Small intestine (tissue), 7 donors: Measurements from ENCODE around the gene SETBP1. TPM values are rescaled to one million over a fixed set of nuclear protein-coding genes. Genes with fewer than 3 reads are reported as not detected.

Source experiments
- DNase-seq, 2 donors: peaks; one replicate each; pipeline versions ENCODE4 v3.0.0 to v3.0.0-alpha.2; 2013
- FAIRE-seq: peaks from 2 replicates; lab custom pipeline; 2012; peaks lifted over from hg19 to GRCh38; lab: Jason Lieb, UNC
- H3K27ac ChIP-seq, 3 donors: one replicate each; pipeline ENCODE4 v1.5.1; 2013; ENCODE audit warnings: low read length in 2 of 3, mild to moderate bottlenecking in 2 of 3, control low read depth in 1 of 3, inconsistent platforms in 1 of 3, low read depth in 1 of 3, moderate library complexity in 1 of 3
- H3K27me3 ChIP-seq, 3 donors: one replicate each; pipeline ENCODE4 v1.6.1; 2013; ENCODE audit warnings: low read length in 3 of 3, inconsistent platforms in 1 of 3; ENCODE audit not compliant: control insufficient read depth in 3 of 3, insufficient read depth in 3 of 3
- H3K36me3 ChIP-seq, 3 donors: one replicate each; pipeline ENCODE4 v1.6.1; 2013; ENCODE audit warnings: low read length in 3 of 3, inconsistent platforms in 1 of 3, low read depth in 1 of 3, mild to moderate bottlenecking in 1 of 3, moderate library complexity in 1 of 3; ENCODE audit not compliant: control insufficient read depth in 3 of 3, insufficient read depth in 2 of 3
- H3K4me1 ChIP-seq, 3 donors: one replicate each; pipeline ENCODE4 v1.6.1; 2013; ENCODE audit warnings: low read length in 2 of 3, inconsistent platforms in 1 of 3, low read depth in 1 of 3, mild to moderate bottlenecking in 1 of 3, moderate library complexity in 1 of 3; ENCODE audit not compliant: control insufficient read depth in 3 of 3, insufficient read depth in 2 of 3
- H3K4me3 ChIP-seq, 3 donors: one replicate each; pipeline ENCODE4 v1.5.1; 2013; ENCODE audit warnings: low read length in 3 of 3, control low read depth in 1 of 3, inconsistent platforms in 1 of 3, low read depth in 1 of 3, mild to moderate bottlenecking in 1 of 3, moderate library complexity in 1 of 3
- H3K9me3 ChIP-seq, 2 donors: one replicate each; pipeline ENCODE4 v1.6.1; 2013; ENCODE audit warnings: low read depth in 1 of 2, low read length in 1 of 2; ENCODE audit not compliant: control insufficient read depth in 2 of 2, insufficient read depth in 1 of 2
- WGBS, 3 donors: extraction: QIAGEN DNeasy Blood & Tissue Kit; methylation state at CpG; one replicate each; pipeline ENCODE4 v1.1.7; 2013; 5-methylcytosine and 5-hydroxymethylcytosine counted together
- polyA plus RNA-seq, 4 donors: library from polyadenylated mRNA; stranded (reverse) in 3 of 4; unstranded in 1 of 4; fragments of 200-250 nt in 3 of 4; fragments of 120-200 nt in 1 of 4; gene quantifications; one replicate each; pipeline versions ENCODE4 v1.2.1 to v1.2.3, GENCODE V29; 2013
- donor health status: healthy with polysubstance abuse.
- donor health status: control.
- donor health status: control.
- donor health status: Bipolar disorder and iron deficiency.
- donor health status: healthy.

SETBP1 gene
- polyA plus RNA-seq, 4 donors = 0.54 to 5.8 (median 1.8) TPM; not detected in 1

DNA sequence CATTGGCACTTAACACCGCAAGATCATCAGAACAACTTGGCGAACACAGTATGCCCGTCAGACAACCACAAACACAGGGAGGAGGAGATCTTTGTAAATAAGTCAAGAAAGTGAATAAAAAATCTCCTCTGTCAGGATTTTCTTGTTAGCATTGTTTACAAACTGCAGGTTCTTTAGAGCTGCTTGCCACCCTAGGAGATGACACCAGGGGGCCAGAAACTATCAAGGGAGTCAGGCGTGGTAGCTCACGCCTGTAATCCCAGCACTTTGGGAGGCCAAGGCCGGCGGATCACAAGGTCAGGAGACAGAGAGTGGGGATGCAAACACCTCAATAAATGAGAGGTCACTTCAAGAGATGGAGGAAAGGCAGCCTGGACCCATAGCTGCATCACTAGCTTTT lies 428.1 kb downstream of the SETBP1 start:
- 87 to 95% (median 89%) methylated on average over 7 of the region's 7 CpGs for WGBS, 3 donors
- no peak overlapping the region for H3K27ac ChIP-seq
- no peaks in the 10 kb centered on the region for H3K27me3 ChIP-seq
- no peaks in the 10 kb centered on the region for H3K9me3 ChIP-seq
- no peak overlapping the region for H3K4me3 ChIP-seq
- peaks cover 0 to 13% (median 4%) of the 10 kb centered on the region in 3 donors for H3K4me1 ChIP-seq
- FAIRE-seq (no peak), DNase-seq (no peak)
- no peaks in the 10 kb centered on the region for H3K36me3 ChIP-seq

DNA sequence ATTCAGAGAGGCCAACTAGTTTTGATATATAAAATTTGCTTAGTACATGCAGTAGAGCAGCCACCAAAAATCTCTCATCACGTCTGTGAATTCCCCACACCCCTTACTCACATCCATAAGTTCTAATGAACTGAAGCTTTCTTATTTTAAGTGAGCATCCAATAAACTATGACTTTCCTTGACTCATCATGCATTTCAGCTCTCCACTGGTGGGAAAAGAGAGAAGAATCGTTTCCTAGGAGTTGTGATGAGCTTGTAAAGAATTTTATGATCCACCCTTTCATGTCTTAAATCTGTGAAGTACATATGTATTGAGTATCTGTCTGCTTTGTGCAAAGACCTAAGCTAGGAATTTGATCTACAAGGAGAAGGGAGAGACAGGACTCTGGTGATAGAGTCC lies 428.6 kb downstream of the SETBP1 start:
- DNase-seq (no peak), FAIRE-seq (no peak)
- H3K4me1 ChIP-seq = peaks cover 0 to 9% (median 4%) of the 10 kb centered on the region in 3 donors
- WGBS, 3 donors = 82 to 84% (median 84%) methylated on average over 2 of the region's 2 CpGs
- no peak overlapping the region for H3K27ac ChIP-seq
- H3K4me3 ChIP-seq = no peak overlapping the region
- H3K9me3 ChIP-seq = no peaks in the 10 kb centered on the region
- no peaks in the 10 kb centered on the region for H3K36me3 ChIP-seq
- H3K27me3 ChIP-seq = no peaks in the 10 kb centered on the region

GRCh38 chr18:45109706-45110105 lies 429.0 kb downstream of the SETBP1 start:
- no peaks in the 10 kb centered on the region for H3K36me3 ChIP-seq
- H3K4me1 ChIP-seq = peaks cover 0 to 7% (median 4%) of the 10 kb centered on the region in 3 donors
- H3K4me3 ChIP-seq = no peak overlapping the region
- H3K27ac ChIP-seq = no peak overlapping the region
- no peak for FAIRE-seq
- DNase-seq = no peak
- no peaks in the 10 kb centered on the region for H3K27me3 ChIP-seq
- no peaks in the 10 kb centered on the region for H3K9me3 ChIP-seq

DNA sequence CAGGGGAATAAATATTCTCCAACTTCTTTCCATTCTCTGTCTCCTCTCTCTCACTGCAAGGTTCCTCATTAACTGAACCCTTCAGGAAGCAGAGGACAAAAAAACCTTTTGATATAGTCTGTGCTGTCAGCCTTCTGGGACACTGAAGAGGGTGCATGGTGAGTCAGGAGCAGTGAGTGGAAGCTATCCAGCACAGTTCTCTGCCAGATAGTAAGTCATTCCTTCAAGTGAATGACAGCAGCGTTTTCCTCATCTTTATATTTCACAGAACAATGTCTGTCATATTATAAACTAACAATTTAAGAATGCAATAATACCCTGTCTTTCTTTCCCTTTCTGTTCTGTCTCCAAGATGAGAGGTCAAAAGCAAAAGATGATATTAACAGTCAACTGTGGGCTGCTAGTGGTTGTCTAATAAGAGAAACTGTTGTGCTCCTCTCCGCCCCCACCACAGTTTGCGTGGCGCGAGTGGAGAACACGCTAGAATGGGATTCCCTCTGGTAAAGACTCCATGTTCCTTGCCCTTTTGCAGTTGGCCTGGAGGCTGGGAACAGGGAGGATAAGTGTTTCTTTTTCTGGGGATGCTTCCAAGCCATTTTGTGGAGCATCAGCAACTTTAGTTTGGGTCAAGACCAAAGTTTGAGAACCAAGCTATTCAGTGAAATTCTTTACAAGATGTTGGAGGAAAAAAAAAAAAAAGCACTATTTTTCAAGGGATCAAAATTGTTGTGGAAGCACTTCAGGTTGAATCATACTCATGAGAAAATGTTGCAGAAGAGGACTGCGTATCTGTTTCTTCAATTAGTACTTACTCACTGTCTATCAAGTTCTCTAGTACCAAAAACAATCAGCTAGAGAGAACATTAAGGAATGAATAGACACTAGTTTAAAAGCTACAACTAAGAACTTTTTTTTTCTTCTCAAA lies 430.2 kb downstream of the SETBP1 start:
- no peak for FAIRE-seq
- Histone ChIP-seq H3K9me3 (no peaks in the 10 kb centered on the region), H3K27me3 (no peaks in the 10 kb centered on the region), H3K4me1 (peaks cover 0 to 4% (median under 1%) of the 10 kb centered on the region in 3 donors), H3K4me3 (no peak overlapping the region), H3K36me3 (no peaks in the 10 kb centered on the region), H3K27ac (no peak overlapping the region)
- 72 to 86% (median 84%) methylated on average over 7 of the region's 7 CpGs for whole genome bisulfite sequencing, 3 donors
- DNase-seq = no peak

DNA sequence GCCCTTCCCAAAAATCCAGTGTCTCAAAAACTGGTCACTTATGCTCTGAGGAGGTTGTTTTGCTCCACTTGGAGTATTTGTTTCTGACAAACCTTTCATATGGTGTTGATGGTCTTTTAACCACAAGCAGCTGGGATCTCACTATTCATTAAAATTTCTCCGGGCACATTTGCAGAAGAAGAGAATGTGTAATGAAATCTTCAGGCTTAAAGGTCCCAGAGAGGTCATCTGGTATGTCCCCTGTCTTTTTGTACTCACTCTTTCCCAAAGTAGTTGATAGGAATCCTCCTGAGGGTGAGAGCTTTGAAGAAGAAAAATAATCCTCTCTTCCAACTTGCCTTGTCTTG lies 430.8 kb downstream of the SETBP1 start:
- no peak for FAIRE-seq
- no peak overlapping the region for H3K27ac ChIP-seq
- no peaks in the 10 kb centered on the region for H3K27me3 ChIP-seq
- no peak overlapping the region for H3K4me3 ChIP-seq
- H3K4me1 ChIP-seq = peaks cover 0 to 4% (median 0%) of the 10 kb centered on the region in 3 donors
- no peaks in the 10 kb centered on the region for H3K9me3 ChIP-seq
- DNase-seq = no peak
- H3K36me3 ChIP-seq = no peaks in the 10 kb centered on the region
- WGBS, 3 donors = 71 to 88% (median 81%) methylated on average over 1 of the region's 1 CpG

DNA sequence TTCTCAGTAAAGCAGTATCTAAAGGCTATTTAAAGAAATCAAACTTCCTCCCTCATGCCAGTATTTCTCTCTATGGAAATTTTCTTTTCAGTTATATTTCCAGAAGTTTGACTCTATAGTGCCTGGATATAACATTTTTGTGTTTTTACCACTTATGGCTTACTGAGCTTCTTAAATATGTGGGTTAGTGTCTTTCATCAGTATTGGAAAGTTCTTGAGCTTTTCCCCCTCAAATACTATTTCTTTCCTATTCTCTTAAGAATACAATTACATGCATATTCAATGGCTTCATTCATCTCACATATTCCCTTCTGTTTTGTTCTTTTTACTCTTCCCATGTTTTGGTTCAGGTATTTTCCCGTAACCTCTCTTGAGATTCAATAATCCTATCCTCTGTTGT lies 432.0 kb downstream of the SETBP1 start:
- WGBS, 3 donors = 96 to 100% (median 97%) methylated on average over 1 of the region's 1 CpG
- H3K4me3 ChIP-seq = no peak overlapping the region
- no peaks in the 10 kb centered on the region for H3K9me3 ChIP-seq
- FAIRE-seq (no peak), DNase-seq (no peak)
- H3K36me3 ChIP-seq = no peaks in the 10 kb centered on the region
- H3K27me3 ChIP-seq = no peaks in the 10 kb centered on the region
- no peaks in the 10 kb centered on the region for H3K4me1 ChIP-seq
- H3K27ac ChIP-seq = no peak overlapping the region

- no peak for DNase-seq
- 75 to 86% (median 82%) methylated on average over 4 of the region's 4 CpGs for WGBS, 3 donors
- Histone ChIP-seq H3K4me1 (no peaks in the 10 kb centered on the region), H3K9me3 (no peaks in the 10 kb centered on the region), H3K4me3 (no peak overlapping the region), H3K36me3 (no peaks in the 10 kb centered on the region), H3K27ac (no peak overlapping the region), H3K27me3 (no peaks in the 10 kb centered on the region)
- FAIRE-seq = no peak
These were observed 435.4 kb downstream of the SETBP1 start for GRCh38 chr18:45116116-45116515.
